Measurements from ENCODE around the gene SLC39A9.
"Not testable (repeated sequence)": the region's sequence is repeated elsewhere in the genome, so short reads cannot be mapped to it uniquely, and the experiment has no call there.

DNA sequence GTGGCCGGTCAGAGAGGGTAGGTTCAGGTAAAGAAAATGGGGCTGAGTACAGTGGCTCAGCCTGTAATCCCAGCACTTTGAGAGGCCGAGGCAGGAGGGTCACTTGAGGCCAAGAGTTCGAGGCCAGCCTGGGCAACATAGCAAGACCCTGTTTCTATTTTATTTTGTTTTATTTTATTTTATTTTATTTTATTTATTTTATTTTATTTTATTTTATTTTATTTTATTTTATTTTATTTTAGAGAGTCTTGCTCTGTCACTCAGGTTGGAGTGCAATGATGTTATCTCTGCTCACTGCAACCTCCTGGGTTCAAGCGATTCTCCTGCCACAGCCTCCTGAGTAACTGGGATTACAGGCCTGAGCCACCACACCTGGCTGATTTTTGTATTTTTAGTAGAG, 99.4 kb downstream of the SLC39A9 start:
- TF ChIP-seq, protein P1, sequence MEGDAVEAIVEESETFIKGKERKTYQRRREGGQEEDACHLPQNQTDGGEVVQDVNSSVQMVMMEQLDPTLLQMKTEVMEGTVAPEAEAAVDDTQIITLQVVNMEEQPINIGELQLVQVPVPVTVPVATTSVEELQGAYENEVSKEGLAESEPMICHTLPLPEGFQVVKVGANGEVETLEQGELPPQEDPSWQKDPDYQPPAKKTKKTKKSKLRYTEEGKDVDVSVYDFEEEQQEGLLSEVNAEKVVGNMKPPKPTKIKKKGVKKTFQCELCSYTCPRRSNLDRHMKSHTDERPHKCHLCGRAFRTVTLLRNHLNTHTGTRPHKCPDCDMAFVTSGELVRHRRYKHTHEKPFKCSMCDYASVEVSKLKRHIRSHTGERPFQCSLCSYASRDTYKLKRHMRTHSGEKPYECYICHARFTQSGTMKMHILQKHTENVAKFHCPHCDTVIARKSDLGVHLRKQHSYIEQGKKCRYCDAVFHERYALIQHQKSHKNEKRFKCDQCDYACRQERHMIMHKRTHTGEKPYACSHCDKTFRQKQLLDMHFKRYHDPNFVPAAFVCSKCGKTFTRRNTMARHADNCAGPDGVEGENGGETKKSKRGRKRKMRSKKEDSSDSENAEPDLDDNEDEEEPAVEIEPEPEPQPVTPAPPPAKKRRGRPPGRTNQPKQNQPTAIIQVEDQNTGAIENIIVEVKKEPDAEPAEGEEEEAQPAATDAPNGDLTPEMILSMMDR (conservative IDR thresholded peaks at IDR 0.05; ENCODE audit: low read length), result not testable (repeated sequence)
- not testable (repeated sequence) for TF ChIP-seq EZH2phosphoT487 (IDR thresholded peaks at IDR 0.05; ENCODE audit: borderline replicate concordance, low read depth, low read length)

Measured in OCI-LY7 (cell line).